Myometrial cell (primary cell): ENCODE data around the gene SMPD2. TPM values are rescaled to one million over a fixed set of nuclear protein-coding genes. Genes with fewer than 3 reads are reported as not detected.

ENCODE experiments used
- total RNA-seq: library from RNA; depleted of rRNA; stranded (reverse); fragments of >200 nt; gene quantifications from 2 replicates; pipeline ENCODE4 v1.2.3, GENCODE V29; 2015

The SMPD2 gene, protein sequence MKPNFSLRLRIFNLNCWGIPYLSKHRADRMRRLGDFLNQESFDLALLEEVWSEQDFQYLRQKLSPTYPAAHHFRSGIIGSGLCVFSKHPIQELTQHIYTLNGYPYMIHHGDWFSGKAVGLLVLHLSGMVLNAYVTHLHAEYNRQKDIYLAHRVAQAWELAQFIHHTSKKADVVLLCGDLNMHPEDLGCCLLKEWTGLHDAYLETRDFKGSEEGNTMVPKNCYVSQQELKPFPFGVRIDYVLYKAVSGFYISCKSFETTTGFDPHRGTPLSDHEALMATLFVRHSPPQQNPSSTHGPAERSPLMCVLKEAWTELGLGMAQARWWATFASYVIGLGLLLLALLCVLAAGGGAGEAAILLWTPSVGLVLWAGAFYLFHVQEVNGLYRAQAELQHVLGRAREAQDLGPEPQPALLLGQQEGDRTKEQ
- total RNA-seq = 4.9 and 15.6 TPM in 2 replicates

DNA sequence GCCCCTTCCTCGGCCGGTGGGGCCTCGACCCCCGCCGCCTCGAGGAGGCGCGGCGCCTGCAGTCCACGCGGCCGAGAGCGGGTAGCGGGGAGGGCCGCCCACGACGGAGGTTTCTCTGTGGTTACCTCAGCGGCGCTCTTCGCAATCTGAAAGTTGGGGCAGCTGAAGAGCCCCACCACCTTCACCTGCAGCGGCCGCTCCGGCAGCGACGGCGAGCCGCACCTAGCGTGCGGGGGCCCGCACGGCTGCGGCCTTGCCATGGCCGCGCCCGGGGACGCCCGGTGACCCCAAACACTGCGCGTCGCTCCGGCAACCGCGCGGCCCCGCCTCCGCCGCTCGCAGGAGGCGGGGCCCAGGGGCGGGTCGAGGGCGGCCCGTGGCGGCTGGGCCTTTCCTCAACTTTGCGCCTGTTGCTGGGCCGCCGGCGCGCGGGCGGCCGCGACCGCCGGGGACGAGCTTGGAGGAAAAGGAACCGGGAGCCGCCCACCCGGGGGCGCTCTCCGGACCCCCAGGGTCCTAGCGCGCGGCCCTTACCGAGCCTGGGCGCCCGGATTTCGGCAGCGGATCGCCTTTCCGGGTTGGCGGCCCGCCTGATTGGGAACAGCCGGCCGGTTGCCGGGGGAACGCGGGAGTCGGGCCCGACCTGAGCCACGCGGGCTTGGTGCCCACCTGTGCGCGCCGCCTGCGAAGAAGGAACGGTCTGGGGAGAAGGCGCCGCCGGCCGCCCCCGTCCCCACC is at the start of gene SMPD2, which contains the start of gene PPIL6:
SMPD2 (plus strand) TSS at position 394 of the 738 bp plus-strand sequence. CDS start 398 bp downstream, outside the sequence.
PPIL6 (minus strand) TSS at position 298 of the 738 bp plus-strand sequence; CDS start at position 260, 38 bp downstream.

DNA sequence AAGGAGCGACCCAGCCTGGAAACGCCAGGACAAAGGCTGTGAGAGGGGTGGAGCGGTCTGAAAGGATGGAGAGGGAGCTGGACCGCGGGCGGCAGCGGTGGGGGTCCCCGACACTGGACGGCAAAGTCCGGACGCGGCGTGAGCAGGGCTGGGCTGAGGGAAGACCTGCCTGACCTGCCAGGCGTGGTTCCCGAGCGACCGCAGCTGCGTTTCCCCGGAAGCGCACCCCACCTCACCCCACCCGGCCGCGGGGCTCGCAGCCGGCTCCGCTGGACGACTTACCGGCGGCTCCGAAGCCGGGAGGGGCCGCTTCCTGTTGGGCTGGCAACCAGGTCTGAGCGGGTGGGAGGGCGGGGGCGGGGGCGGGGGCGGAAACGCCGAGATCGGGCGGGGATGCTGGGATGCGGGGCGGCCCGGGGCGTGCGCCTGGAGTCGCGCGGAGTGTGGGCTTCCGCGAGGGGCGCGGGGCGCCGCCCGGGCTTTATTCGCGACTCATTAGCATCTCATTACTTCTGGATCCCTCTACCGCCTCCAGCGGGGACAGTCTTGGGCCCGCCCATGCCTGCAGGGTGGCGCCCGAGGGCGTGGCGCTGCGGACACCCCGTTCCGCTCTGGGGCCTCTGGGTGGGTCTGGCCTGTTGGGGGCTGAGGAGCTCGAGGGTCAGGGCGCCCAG is 15.1 kb downstream of the SMPD2 start, which contains the start of gene MICAL1:
MICAL1 (minus strand) TSS at position 336 of the 674 bp plus-strand sequence. CDS start 1,576 bp downstream, outside the sequence.

DNA sequence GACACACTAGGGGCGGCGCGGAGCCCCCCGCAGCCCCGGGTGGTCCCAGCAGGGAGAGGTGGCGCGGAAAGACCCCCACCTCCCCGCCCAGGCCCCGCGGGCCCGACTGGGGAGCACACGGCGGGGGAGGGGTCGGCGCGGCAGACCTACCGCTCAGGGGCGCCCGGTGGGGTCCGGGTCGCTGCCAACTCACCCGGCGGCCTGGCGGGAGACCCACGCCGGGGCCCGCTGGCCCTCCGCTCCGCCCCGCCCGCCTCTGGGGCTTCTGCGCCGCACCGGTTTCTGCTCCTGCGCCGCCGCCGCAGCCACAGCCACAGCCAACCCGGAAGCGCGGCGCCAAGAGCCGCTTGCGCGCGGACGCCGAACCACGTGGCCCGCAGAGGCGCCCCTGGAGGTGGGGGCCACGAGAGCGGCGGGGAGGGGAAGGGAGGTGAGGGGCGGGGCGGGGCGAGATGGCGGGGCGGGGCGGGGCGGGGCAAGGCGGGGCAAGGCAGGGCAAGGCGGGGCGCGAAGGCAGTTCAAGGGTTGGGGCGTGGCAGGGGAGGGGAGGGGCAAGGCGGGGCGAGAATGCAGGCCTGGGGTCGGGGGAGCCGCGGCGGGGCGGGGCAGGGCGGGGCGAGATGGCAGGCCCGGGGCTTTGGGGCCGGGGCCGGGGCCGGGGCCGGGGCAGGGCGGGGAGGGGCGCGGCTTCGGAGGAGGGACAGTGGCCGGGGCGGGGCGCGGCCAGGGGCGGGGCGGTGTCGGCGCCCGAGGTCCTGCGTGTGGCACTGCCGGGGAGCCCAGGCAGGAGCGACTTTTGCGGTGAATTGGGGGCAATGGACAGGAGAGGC is 42.6 kb downstream of the SMPD2 start, which contains the start of gene ZBTB24:
ZBTB24 (minus strand) TSS at position 315 of the 830 bp plus-strand sequence. CDS start 1,193 bp downstream, outside the sequence.

Other genes starting within 250 kb of the SMPD2 start
- 117 and 166 TPM in 2 replicates for gene CD164, start 58.3 kb upstream of the SMPD2 start, total RNA-seq
- gene PPIL6, start 96 bp upstream of the SMPD2 start, total RNA-seq = 0.29 and 1.1 TPM in 2 replicates
- gene MICAL1, start 15.0 kb downstream of the SMPD2 start, total RNA-seq = 43.8 and 44.5 TPM in 2 replicates
- 3.5 and 4.6 TPM in 2 replicates for gene ZBTB24, start 42.5 kb downstream of the SMPD2 start, total RNA-seq